Activated T-helper 1 cell treated with anti-CD3 and anti-CD28 coated beads, Interleukin-2, amount 50 U/mL, for 16 hours (primary cell): Measurements from ENCODE around the gene TMEM132A.
"Not testable (repeated sequence)": the region's sequence is repeated elsewhere in the genome, so short reads cannot be mapped to it uniquely, and the experiment has no call there.

Source experiments
- DNase-seq, 2 donors: peaks; one replicate each; pipeline ENCODE4 v3.0.0-alpha.2; 2020; ENCODE audit warnings: low read depth in 1 of 2, low spot score in 1 of 2

The TMEM132A gene

DNA sequence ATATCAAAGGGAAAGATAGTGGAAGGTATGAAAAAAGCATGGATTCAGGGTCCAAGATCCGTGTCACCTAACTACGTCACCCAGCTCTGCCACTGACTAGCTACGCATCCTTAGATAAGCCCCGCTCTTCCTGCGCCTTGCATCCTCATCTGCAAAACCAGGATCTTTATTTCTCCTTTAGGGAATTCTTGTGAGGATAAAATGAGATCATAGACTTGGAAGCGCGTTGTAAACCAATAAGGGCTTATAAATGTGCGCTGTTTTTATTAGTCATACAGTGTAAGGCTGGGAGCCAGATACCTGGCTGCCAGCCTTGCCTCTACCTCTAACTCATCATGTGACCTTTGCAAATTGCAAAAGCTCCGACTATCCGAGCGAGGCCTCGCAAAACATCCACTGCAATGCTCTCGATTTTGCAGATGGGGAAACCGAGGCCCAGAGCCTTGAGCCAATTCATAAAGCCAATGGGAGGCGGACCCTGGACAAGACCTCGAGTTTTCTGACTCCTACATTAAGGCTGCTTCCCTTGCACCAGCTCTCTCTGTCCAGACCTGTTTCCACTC lies 18.6 kb upstream of the TMEM132A start:
- DNase-seq, result no peak

DNA sequence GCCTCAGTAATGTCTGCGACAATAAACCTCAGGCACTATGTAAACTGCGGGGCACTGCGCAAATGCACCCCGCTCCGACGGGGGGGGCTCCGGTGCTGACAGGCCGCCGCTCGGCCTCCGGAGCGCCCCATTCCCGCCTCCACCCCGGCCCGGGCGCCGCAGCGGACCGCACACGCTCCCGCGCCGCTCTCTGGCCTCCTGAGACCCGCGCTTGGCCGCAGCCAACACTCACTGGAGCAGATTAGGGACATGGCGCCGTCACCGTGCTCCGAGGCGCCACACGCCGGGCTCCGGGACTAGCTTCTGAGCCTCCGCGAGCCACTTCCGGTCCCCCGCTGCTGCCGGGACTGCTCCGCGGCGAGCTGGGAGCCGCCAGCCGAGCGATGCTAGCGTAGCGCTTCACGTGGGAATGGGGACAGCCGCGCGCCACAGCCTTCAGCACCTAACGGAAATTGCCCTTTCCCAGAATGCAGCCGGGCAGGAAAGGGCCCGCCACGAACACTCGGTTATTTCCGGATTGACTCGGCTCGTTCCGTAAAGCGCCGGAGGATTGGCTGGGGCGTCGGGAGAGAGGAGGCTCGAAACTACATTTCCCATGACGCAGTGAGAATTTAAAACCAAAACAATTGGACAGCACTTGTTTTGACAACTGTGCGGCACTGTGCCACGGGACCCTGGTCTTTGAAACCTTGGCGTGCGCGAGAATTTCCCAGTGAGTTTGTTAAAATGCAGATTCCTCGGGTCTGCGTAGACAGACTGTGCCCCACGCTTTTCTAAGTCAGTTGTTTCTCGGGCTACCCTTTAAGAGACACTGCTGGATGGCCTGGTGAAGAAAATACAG lies 17.9 kb upstream of the TMEM132A start, which contains the start of gene PRPF19:
Gene PRPF19 (minus strand): TSS at position 454 of the 841 bp plus-strand sequence. CDS start 203 bp downstream, at position 251.
- peak; percentile 95 to 98 for DNase-seq

DNA sequence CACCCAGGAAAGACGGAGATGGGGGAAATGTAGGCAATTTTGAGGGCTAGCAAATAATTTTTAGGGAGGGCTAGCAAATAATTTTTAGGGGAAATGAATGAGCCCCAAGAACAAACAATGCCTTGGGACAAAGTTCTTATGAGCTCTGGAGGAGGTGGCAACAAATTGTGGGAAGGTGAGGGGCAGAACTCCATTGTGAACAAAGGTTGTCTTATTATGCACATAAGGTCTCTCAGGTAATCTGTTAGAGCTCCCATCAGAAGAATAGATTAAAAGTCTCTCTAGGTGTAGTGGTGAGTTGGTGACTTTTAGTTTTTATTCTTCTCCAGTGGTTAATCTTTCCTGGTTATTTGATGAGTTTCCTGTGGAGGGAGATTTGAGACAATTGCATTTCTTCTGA lies 15.5 kb upstream of the TMEM132A start:
- no peak for DNase-seq

DNA sequence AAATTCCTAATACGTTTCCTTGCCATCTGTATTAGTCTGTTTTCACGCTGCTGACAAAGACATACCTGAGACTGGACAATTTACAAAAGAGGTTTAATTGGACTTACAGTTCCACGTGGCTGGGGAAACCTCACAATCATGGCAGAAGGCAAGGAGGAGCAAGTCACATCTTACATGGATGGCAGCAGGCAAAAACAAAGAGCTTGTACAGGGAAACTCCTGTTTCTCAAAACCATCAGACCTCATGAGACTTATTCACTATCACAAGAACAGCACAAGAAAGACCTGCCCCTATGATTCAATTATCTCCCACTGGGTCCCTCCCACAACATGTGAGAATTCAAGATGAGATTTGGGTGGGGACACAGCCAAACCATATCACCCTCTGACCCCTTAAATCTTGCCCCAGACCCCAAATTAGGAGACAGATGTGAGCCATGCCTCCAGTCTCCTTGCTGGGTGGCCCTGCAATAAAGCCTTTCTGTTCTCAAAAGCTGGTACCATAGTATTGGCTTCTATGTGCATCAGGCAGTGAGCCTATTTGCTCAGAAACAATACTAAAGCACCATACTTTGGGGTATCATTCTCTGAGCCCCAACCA lies 14.5 kb upstream of the TMEM132A start:
- DNase-seq, result not testable (repeated sequence)

DNA sequence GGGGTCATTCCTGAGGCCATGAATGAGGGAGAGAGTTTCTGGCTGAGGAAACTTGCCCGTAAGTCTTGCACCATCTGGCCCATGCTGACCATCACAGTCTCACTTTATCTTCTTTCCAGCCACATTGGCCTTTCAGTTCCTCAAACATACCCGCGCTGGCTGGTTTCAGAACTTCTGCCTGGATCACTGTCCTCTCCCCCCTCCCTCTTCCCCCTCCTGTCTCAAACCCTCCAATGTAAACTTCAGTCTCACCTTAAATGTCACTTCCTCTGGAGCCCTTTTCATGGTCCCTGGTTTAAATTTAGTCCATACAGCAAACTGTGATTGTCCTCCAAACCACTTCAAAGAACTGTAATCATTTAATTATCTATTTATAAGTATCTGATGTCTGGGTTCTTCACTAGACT lies 14.0 kb upstream of the TMEM132A start:
- no peak for DNase-seq

DNA sequence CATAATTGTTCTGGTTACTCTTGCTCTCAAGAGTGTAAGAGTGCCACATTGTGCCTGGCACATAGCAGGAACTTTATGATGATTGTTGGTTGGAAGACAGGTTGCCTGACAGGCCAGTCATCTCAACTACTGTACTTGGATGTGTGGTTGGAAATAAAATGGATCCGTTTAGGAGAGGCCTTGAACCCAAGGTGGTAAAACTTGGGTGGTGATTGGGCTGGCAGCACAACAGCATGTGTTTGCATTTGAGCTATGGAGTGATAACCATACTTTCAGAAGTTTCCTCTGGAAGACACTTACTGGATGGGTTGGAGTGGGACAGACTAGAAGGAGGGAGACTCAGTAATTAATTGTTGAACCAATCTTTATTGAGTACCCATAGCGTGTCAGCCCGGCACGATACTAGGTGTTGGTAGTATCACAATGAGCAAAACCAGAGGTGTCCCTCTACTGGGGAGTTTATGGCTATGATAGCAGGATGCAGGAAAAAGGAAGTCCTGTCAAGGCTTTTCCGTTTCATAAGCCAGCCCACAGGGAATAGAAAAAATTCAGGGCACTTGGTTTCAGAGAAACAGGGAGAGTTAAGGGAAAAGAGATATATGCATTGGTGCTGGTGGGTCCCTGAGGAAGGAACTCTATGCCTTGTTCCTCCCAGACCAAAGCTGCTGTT lies 13.4 kb upstream of the TMEM132A start:
- no peak for DNase-seq

DNA sequence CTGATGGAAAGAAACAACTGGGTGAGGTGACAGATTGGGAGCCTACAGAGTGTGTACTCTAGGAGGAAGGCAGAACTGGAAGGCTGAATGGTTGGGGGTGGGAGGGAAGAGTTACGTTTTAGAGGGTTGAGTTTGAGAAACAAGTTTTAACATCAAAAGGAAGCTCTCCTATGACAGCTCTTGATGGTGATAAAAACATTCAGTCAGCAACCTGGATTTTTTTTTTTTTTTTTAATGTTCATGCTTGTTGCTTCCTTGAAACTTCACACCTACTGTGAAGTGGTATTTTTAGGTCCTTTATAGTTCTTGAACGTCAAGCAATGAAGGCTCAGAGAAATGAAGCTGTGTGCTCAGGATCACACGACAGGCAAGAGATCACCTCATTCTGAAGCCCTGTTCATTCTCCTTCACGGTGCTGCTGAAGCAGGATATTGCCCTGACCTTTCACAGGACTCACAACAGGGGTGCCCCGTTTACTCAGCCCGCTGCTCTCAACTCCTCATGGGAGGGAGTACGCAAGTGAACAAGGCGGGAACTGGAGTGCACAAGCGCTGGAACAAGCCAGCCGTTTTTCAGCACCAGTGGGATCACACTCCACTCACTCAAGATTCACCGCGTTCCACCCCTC lies 11.9 kb upstream of the TMEM132A start:
- DNase-seq, result no peak

DNA sequence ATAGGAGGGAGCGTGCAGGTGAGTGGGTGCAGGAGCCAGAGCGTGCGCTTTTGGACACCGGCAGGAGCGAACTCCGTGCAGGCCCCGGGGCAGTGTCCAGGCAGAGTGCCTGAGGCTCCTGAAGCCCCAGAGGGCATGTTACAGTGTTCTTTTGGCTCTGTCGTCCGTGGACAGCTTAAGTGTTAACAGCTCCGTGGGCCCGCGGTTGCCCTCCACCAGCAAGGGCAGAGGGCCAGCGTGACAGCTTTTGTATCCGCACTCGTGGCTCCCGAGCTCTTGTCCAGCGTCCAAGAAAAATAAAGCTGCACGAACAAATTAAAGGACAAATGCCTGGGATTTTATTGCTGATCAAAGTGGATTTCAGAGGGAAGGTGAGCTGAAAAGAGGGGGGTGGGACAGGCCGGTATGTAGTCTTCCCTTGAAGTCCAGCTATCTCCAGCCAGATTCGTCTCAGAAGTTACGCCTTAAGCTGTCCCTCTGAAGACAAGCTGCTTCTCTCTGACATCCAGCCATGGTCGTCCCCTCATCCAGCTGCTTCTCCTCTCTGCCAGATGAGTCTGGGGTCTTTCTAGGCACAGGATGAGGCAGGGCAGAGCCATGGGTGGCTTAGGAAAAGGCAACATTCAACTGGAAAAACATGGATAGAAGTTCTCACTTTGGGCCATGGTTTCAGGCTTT lies 11.3 kb upstream of the TMEM132A start:
- DNase-seq, result no peak

DNA sequence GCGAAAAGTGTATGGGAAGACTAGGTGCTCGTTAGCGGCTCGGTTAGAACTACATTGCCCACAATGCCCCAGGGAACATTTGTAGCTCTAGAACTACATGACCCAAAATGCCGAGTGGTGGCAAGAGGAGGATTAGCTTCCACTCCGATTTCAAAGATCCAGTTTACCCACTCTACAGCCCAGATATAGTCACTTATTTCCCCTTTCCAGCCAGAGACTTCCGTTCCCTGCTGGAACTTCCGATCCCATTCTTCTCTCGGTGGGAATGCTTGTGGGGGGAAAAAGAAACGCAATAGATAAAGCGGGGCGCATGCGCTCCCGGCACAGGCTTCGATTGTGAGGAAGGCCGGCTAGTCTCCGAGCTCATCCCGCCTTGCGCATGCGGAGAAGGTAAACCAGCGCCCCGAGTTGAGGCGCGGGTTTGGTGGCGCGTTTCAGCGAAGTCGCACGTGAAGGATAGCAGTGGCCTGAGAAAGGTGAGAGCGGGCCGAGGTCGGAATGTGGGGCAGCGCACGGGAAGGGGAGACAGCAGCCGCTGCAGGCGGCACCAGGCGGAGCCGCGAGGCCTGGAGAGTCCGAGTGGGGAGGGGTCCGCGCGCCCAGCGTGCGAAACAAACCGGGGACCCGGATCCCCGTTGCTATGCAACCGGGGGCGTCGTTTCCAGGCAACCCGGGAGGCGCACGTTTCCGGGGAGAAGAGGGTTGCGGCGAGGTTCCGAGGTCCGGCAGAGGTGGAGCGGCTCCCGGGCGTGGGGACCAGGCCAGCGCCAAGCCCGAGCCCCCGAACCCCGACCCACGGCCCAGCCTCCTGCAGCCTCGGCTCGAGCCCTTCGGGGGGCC lies 10.2 kb upstream of the TMEM132A start, which contains the start of gene TMEM109:
Gene TMEM109 (plus strand): TSS at position 366 of the 840 bp plus-strand sequence. CDS start 5,536 bp downstream, outside the sequence.
- peak; percentile 73 to 75 for DNase-seq

DNA sequence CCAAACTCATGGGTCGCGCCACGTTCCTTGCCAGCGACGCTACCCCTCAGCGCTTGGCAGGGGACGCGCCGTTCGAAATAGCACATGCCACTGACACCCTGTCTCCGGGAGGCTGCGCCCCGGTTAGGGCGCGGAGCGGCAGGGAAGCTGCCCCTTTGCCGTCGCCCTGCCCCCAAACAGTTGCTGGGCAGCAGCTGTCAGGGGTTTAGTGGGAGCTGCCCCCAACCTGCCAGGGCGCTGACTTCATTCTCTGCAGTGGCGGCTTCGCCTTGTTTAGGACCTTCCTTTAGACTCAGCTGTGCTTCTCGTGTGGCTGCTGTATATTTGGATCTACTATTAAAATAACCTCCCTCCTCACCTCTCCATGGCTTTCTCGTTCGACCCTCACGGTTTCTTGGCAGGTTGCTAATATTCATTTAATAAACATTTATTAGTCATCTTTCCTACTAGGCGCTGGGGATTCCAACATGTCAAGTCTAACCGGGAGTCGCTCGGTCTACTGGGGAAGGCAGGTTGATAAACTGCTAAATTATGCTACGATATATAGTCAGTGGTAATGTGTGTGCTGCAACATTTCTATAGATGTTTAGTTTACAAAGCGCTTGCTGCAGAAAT lies 9.5 kb upstream of the TMEM132A start:
- DNase-seq, result no peak

DNA sequence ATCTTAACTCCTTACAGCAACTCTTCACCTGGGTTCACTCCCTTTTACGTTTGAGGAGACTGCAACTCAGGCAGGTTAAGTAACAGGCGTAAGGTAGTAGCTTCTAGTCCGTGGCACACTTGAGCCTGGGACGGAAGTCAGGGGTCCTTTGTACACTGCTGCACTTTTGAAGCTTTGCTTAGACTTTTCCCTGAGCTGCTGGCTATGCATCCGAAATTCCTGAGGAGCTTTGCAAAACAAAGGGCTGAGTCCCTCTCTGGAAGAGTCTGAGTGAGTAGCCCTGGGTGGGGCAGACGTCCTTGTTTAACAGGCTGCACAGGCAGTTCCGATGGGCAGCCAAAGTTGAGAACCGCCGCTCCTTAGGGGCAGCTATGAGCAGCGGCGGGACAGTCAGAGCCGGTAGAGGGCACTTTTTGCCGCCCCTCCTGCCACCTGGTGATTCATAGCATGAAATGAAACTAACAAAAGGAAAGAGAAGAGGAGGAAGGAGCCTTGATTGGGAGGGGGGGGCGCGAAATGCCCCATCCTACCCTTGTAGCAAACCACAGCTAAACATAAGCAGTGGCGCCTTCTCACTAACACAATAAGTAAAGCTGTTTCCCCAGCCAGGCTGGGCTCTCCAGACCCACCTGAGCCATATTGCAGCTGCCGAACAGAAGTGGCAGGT lies 8.9 kb upstream of the TMEM132A start:
- peak; percentile 51 to 53 for DNase-seq

DNA sequence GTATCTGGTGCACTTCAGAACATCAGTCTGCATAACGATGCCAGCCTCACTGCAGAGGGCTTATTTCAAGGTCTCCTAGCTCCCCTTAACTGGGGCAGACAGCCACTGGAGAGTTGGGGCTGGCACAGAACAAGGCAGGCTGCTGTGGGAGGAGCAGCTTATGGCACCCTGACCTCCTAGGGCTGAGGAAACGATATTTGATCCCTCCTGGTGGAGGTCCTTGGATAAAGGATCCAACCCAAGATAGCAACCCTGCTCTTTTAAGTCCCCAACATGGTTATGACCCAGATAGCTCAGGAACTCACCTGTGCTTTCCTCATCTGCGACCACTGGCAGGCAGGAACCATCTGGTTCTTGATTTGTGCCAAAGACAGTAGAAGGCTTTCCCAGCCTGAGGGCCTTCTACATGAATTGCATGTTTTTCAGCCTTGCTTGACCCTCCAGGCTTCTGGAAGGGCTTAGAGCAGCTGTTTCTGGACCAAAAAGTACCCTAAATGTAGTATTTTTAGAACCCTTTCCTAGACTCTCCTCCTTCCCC lies 7.5 kb upstream of the TMEM132A start:
- DNase-seq, result no peak

DNA sequence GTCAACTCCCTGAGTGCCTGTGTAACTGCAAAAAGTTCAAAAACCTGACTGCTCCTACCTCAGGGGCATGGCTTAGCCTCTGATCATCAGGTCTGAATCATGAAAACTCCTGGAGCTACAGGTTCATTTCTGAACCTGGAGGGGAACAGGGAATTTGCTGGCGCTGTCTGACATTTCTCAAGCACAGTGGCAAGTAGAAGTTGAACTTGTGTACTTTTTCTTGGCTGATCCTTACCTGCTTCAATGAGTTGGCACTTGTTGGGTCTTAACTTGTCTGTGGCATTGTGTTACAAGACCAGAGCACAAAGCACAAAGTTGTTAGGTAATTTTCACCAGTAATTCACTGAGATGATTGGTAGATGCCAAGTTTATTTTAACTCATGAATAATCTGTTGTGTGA lies 7.0 kb upstream of the TMEM132A start:
- no peak for DNase-seq

DNA sequence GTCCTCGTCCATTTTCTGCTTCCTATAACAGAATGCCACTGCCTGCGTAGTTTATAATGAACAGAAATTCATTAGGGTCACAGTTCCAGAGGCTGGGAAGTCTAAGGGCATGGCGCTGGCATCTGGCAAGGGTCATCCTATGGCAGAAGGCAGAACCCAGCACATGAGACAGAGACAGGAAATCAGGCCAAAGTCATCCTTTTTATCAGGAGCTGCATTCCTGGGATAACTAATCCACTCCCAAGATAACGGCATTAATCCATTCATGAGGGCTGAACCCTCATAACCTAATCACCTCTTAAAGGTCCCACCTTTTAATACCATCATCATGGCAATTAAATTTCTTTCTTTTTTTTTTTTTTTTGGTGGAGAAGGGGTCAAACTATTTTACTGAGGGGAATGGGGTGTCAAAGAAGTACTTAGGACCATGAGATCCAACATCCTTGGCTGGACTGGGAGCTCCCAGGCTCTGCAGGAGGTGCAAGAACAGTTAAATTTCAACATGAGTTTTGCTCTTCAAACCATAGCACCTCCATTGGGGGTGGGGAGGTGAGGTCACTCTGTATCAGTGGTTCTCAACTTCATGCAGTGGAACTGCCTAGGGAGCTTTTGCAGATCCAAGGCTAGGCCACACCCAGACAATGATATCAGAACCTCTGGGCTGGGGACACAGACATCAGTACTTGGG lies 5.9 kb upstream of the TMEM132A start:
- no peak for DNase-seq

DNA sequence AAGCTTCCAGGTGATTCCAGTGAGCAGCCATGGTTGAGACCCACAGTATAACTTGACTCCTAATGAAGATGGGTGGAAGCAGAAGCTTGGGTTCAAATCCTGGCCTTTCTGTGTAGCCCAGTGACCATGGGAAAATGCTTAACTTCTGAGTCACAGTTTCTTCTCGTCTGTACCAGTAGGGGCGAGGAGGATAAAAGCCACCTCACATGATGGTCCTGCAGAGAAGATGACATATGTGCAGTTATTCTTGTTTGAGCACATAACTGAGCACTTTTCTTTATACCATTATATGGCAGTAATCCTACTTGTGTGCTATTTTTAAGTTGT lies 5.4 kb upstream of the TMEM132A start:
- no peak for DNase-seq

DNA sequence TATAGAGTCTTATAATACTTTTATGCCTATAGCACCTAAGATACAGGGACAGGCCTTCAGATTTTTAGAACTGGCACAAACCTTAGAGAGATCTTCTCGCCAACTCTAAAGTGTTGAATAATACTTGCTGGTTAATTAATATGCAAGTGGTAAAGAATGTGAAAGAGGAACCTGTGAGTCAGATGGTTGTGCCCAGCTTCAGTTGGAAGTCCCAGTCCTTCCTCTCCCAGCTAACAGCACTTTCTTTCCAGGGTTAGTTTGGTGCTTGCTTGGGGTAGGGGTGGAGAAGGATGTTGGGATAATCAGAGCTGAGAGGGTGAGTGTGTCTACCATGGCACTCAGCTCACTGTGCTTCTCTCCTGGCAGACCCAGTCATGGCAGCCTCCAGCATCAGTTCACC lies 4.9 kb upstream of the TMEM132A start:
- no peak for DNase-seq

DNA sequence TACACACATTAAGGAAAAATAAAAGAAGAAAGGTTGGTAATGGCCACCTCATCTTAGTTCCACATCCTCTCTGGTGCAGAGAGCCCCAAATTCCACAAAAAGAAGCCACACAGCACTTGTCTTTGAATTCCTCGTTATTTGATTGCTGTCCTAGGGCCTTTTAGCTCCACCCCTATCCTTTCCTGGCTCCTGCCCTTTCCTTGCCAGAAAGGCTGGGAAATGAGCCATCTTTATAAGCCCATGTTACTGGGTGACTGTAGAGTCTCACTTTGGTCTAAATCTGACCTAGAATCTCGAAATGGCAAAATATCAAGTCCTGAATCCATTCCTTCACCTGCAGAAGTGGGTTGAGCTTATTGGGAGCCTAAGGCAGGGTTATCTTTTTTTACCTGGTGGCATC lies 4.3 kb upstream of the TMEM132A start:
- DNase-seq, result no peak

DNA sequence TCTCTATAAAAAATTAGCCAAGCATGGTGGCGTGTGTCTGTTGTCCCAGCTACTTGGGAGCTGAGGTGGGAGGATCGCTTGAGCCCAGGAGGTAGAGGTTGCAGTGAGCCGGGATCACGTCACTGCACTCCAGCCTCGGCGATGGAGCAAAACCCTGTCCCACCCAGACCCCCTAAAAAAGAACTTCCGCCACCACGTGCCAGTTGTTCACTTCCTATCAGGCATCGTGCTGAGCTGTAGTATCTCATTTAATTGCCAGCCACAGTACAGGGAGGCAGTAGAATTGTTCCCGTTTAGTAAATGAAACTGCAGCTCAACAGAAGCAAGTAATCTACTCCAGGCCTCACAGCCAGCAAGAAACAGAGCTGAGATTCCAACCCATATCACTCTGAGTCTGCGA lies 3.0 kb upstream of the TMEM132A start:
- DNase-seq, result no peak
